ENCODE data around the gene ZNF775. TPM values are rescaled to one million over a fixed set of nuclear protein-coding genes. Genes with fewer than 3 reads are reported as not detected.
A peak's percentile ranks its signal among the peaks of the same experiment; 100 is the strongest.

The ZNF775 gene
- total and polyA plus RNA-seq, 2 of the 13 experiments (the other 11 are each of a cell fraction or from before 2014, with no cell fraction given), result 3.1 to 3.2 TPM

DNA sequence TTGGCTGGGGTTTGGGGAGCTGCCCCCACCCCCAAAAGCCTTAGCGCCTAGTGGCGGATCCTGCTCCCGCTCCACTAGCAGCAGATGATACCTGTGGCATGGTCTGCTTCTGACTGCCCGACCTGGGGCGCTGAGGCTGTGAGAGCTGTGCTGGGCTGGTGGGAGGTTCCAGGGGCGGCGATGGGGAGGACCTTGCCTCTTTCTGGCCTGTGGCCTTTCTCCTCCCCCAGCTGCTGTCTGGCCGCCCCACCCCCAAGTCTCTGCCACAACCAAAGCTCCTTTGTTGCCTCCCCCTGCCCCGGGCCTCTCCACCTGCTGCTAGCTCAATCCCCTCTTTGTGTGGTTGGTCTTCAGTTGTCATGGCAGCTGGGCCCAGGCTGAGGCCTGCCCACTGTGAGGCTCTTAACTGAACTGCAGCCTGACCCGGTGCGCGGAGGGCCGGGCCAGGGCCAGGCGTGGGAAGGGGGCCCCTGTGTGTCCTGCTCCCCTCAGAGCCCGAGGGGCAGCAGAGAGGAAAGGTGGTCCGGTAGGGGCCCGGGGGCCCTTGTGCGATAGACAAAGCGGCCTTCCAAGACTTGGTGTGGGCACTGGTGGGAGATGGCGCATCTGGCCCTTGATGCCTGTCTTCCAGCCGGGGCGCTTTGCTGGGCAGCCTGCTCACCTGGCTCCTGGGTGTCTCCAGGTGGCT lies 4.7 kb downstream of the ZNF775 start (continued):
- TF ChIP-seq HINFP (CRISPR knock-in tag; IDR thresholded peaks at IDR 0.05; ENCODE audit: low read depth) (0 out of 2 replicates have a peak, but pooled peaks have one; percentile 54), EZH2 (conservative IDR thresholded peaks at IDR 0.05; ENCODE audit: low read depth, low read length) (no peak), ZNF362 (CRISPR knock-in tag; IDR thresholded peaks at IDR 0.05; ENCODE audit: borderline replicate concordance) (peak; percentile 35; the same call in 1 of the 2 replicates), HMG20A (CRISPR knock-in tag; IDR thresholded peaks at IDR 0.05; ENCODE audit: borderline replicate concordance) (no peak), ZNF543 (CRISPR knock-in tag; IDR thresholded peaks at IDR 0.05) (peak; percentile 68; the same call in 1 of the 2 replicates), ZNF816 (CRISPR knock-in tag; IDR thresholded peaks at IDR 0.05; ENCODE audit: borderline replicate concordance) (no peak), ZNF431 (CRISPR knock-in tag; IDR thresholded peaks at IDR 0.05; ENCODE audit: borderline replicate concordance, low read depth) (no peak), ZBTB7B (CRISPR knock-in tag; IDR thresholded peaks at IDR 0.05) (peak; percentile 76), CCDC6 (CRISPR knock-in tag; IDR thresholded peaks at IDR 0.05) (no peak), ZNF143 (CRISPR knock-in tag; IDR thresholded peaks at IDR 0.05) (0 out of 2 replicates have a peak, but pooled peaks have one; percentile 38), AGO1 (IDR thresholded peaks at IDR 0.05; ENCODE audit: low read depth, low read length, poor library complexity, severe bottlenecking) (no peak), GATAD1 (CRISPR knock-in tag; IDR thresholded peaks at IDR 0.05) (peak; percentile 13; the same call in 1 of the 2 replicates), FOXK2 (IDR thresholded peaks at IDR 0.05) (peak; percentile 67; the same call in 1 of the 2 replicates), ONECUT2 (CRISPR knock-in tag; IDR thresholded peaks at IDR 0.05) (0 out of 2 replicates have a peak, but pooled peaks have one; percentile 32), STAT5B (CRISPR knock-in tag; IDR thresholded peaks at IDR 0.05) (no peak)
- TF ChIP-seq, protein P1, sequence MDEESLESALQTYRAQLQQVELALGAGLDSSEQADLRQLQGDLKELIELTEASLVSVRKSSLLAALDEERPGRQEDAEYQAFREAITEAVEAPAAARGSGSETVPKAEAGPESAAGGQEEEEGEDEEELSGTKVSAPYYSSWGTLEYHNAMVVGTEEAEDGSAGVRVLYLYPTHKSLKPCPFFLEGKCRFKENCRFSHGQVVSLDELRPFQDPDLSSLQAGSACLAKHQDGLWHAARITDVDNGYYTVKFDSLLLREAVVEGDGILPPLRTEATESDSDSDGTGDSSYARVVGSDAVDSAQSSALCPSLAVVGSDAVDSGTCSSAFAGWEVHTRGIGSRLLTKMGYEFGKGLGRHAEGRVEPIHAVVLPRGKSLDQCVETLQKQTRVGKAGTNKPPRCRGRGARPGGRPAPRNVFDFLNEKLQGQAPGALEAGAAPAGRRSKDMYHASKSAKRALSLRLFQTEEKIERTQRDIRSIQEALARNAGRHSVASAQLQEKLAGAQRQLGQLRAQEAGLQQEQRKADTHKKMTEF (CRISPR knock-in tag; IDR thresholded peaks at IDR 0.05), result peak; percentile 73; the same call in 1 of the 2 replicates
- TF ChIP-seq, protein P2, sequence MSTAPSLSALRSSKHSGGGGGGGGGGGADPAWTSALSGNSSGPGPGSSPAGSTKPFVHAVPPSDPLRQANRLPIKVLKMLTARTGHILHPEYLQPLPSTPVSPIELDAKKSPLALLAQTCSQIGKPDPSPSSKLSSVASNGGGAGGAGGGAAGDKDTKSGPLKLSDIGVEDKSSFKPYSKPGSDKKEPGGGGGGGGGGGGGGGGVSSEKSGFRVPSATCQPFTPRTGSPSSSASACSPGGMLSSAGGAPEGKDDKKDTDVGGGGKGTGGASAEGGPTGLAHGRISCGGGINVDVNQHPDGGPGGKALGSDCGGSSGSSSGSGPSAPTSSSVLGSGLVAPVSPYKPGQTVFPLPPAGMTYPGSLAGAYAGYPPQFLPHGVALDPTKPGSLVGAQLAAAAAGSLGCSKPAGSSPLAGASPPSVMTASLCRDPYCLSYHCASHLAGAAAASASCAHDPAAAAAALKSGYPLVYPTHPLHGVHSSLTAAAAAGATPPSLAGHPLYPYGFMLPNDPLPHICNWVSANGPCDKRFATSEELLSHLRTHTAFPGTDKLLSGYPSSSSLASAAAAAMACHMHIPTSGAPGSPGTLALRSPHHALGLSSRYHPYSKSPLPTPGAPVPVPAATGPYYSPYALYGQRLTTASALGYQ (CRISPR knock-in tag; IDR thresholded peaks at IDR 0.05), result peak; percentile 52; the same call in 1 of the 2 replicates
- TF ChIP-seq, protein P3, sequence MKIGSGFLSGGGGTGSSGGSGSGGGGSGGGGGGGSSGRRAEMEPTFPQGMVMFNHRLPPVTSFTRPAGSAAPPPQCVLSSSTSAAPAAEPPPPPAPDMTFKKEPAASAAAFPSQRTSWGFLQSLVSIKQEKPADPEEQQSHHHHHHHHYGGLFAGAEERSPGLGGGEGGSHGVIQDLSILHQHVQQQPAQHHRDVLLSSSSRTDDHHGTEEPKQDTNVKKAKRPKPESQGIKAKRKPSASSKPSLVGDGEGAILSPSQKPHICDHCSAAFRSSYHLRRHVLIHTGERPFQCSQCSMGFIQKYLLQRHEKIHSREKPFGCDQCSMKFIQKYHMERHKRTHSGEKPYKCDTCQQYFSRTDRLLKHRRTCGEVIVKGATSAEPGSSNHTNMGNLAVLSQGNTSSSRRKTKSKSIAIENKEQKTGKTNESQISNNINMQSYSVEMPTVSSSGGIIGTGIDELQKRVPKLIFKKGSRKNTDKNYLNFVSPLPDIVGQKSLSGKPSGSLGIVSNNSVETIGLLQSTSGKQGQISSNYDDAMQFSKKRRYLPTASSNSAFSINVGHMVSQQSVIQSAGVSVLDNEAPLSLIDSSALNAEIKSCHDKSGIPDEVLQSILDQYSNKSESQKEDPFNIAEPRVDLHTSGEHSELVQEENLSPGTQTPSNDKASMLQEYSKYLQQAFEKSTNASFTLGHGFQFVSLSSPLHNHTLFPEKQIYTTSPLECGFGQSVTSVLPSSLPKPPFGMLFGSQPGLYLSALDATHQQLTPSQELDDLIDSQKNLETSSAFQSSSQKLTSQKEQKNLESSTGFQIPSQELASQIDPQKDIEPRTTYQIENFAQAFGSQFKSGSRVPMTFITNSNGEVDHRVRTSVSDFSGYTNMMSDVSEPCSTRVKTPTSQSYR (CRISPR knock-in tag; IDR thresholded peaks at IDR 0.05; ENCODE audit: borderline replicate concordance), result peak; percentile 95
- TF ChIP-seq, protein P4, sequence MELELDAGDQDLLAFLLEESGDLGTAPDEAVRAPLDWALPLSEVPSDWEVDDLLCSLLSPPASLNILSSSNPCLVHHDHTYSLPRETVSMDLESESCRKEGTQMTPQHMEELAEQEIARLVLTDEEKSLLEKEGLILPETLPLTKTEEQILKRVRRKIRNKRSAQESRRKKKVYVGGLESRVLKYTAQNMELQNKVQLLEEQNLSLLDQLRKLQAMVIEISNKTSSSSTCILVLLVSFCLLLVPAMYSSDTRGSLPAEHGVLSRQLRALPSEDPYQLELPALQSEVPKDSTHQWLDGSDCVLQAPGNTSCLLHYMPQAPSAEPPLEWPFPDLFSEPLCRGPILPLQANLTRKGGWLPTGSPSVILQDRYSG (CRISPR knock-in tag; IDR thresholded peaks at IDR 0.05), result 0 out of 2 replicates have a peak, but pooled peaks have one; percentile 58
